B cell (primary cell): ENCODE data around the gene WDR43. TPM values are rescaled to one million over a fixed set of nuclear protein-coding genes. Genes with fewer than 3 reads are reported as not detected.

Experiments used
- ATAC-seq: fragments of 200-7000 bp; cut with Tn5 transposase; one replicate; pipeline ENCODE4 v1.10.0; 2021; ENCODE audit warnings: low read depth, mild to moderate bottlenecking, moderate number of reproducible peaks, moderate library complexity
- CTCF ChIA-PET: fragments of 350-600 bp; sonication (Branson Sonifier 250); formaldehyde crosslinking; loops from one replicate; lab custom pipeline; 2021; ENCODE audit warnings: antibody characterized with exemption, inconsistent platforms; lab: Charles Lee
- POLR2A ChIA-PET: fragments of 350-600 bp; sonication (Branson Sonifier 250); formaldehyde crosslinking; loops from one replicate; lab custom pipeline; 2021; ENCODE audit warnings: antibody characterized with exemption; lab: Charles Lee
- DNase-seq: peaks from one replicate; pipeline ENCODE4 v3.0.0; 2013
- H2AFZ ChIP-seq: 2 replicates; pipeline ENCODE4 v1.6.1; 2012; ENCODE audit warnings: mild to moderate bottlenecking, low read depth, low read length; ENCODE audit not compliant: insufficient read depth, poor library complexity, severe bottlenecking
- H3K27ac ChIP-seq, 2 donors: 1 replicate in 1 of 2; 2 replicates in 1 of 2; pipeline ENCODE4 v1.5.1; 2012 to 2013; ENCODE audit warnings: low read length in 2 of 2, mild to moderate bottlenecking in 2 of 2, moderate library complexity in 1 of 2
- H3K27me3 ChIP-seq, 4 experiments: fragments of 200-600 bp in 1 of 4; sonication (generic) in 1 of 4; replicated peaks in 1 of 4; 1 replicate in 2 of 4; 2 replicates in 2 of 4; pipeline versions ENCODE4 v1.6.1 to v1.7.0; 2013 to 2016; ENCODE audit warnings: low read length in 3 of 4, mild to moderate bottlenecking in 2 of 4, mixed read lengths in 1 of 4, moderate library complexity in 1 of 4; ENCODE audit not compliant: insufficient read depth in 4 of 4, control insufficient read depth in 3 of 4; ENCODE audit errors: control extremely low read depth in 1 of 4
- H3K36me3 ChIP-seq, 2 experiments: replicated peaks in 1 of 2; 1 replicate in 1 of 2; 2 replicates in 1 of 2; pipeline versions ENCODE4 v1.6.1 to v1.7.1; 2013; ENCODE audit warnings: low read length in 1 of 2; ENCODE audit not compliant: insufficient read depth in 2 of 2, control insufficient read depth in 1 of 2; ENCODE audit errors: control extremely low read depth in 1 of 2, extremely low read depth in 1 of 2
- H3K4me1 ChIP-seq, 2 donors: fragments of 200-600 bp in 1 of 2; sonication (generic) in 1 of 2; 1 replicate in 1 of 2; 2 replicates in 1 of 2; pipeline versions ENCODE4 v1.5.1 to v1.6.1; 2013 to 2017; ENCODE audit warnings: low read length in 2 of 2; ENCODE audit not compliant: control insufficient read depth in 2 of 2, insufficient read depth in 2 of 2
- H3K4me2 ChIP-seq: replicated peaks from 2 replicates; pipeline ENCODE3; 2012; ENCODE audit warnings: mild to moderate bottlenecking, low read depth, low read length; ENCODE audit not compliant: poor library complexity, severe bottlenecking
- H3K4me3 ChIP-seq, 5 experiments: fragments of 200-600 bp in 1 of 5; sonication (generic) in 1 of 5; 1 replicate in 3 of 5; 2 replicates in 2 of 5; pipeline versions ENCODE4 v1.5.1 to v1.7.0; 2011 to 2016; ENCODE audit warnings: low read length in 4 of 5, mild to moderate bottlenecking in 4 of 5, low read depth in 2 of 5, control low read depth in 1 of 5, moderate library complexity in 1 of 5; ENCODE audit not compliant: insufficient read depth in 1 of 5; ENCODE audit errors: control extremely low read depth in 1 of 5, extremely low read depth in 1 of 5
- H3K79me2 ChIP-seq: fragments of 200-600 bp; sonication (generic); one replicate; pipeline ENCODE4 v1.6.0; 2016; ENCODE audit warnings: low read length; ENCODE audit not compliant: control insufficient read depth, insufficient read depth
- H3K9ac ChIP-seq: fragments of 200-600 bp; sonication (generic); 2 replicates; pipeline ENCODE4 v1.6.1; 2017; ENCODE audit warnings: mild to moderate bottlenecking, low read length, moderate library complexity
- H3K9me3 ChIP-seq, 3 donors: one replicate each; pipeline versions ENCODE4 v1.6.1 to v1.7.1; 2013; ENCODE audit warnings: low read length in 2 of 3; ENCODE audit not compliant: control insufficient read depth in 2 of 3, insufficient read depth in 1 of 3; ENCODE audit errors: control extremely low read depth in 1 of 3
- H4K20me1 ChIP-seq: 2 replicates; pipeline ENCODE4 v1.6.0; 2012; ENCODE audit warnings: mild to moderate bottlenecking, low read length; ENCODE audit not compliant: insufficient read depth, control insufficient read depth, poor library complexity, severe bottlenecking
- H3K27ac Mint-ChIP-seq: one replicate; pipeline ENCODE4 v1.8.0; 2021; ENCODE audit warnings: mixed read lengths
- H3K27me3 Mint-ChIP-seq: one replicate; pipeline ENCODE4 v1.8.0; 2021; ENCODE audit warnings: mixed read lengths
- H3K4me1 Mint-ChIP-seq: one replicate; pipeline ENCODE4 v1.8.0; 2021; ENCODE audit warnings: mixed read lengths
- H3K4me3 Mint-ChIP-seq: one replicate; pipeline ENCODE4 v1.8.0; 2021; ENCODE audit warnings: mixed read lengths
- H3K9me3 Mint-ChIP-seq: one replicate; pipeline ENCODE4 v1.8.0; 2022; ENCODE audit warnings: mixed read lengths; ENCODE audit not compliant: insufficient read depth
- EZH2 ChIP-seq: IDR thresholded peaks from 2 replicates; pipeline ENCODE4 v1.6.1; 2012; ENCODE audit warnings: borderline replicate concordance, low read depth, mild to moderate bottlenecking, moderate library complexity, low read length; ENCODE audit not compliant: insufficient read depth, poor library complexity, severe bottlenecking
- WGBS: methylation state at CpG from one replicate; pipeline ENCODE4 v1.1.5; 2013; ENCODE audit warnings: missing lambda C conversion rate; ENCODE audit not compliant: insufficient coverage; 5-methylcytosine and 5-hydroxymethylcytosine counted together
- intact Hi-C: fragments of 100-400 bp; cut with micrococcal nuclease; formaldehyde crosslinking; loops from one replicate; pipeline ENCODE4 v1.10.0; 2022
- polyA plus RNA-seq: library from polyadenylated mRNA; depleted of rRNA; stranded (reverse); fragments of >200 nt; gene quantifications from 2 replicates; pipeline ENCODE4 v1.2.3, GENCODE V29; 2012
- total RNA-seq, 2 donors: library from RNA; stranded (reverse); fragments of 120-200 nt in 1 of 2; gene quantifications; 1 replicate in 1 of 2; 2 replicates in 1 of 2; pipeline versions ENCODE4 v1.2.3 to v1.2.4, GENCODE V29; 2013 to 2022
- TF ChIP-seq, protein P1 (sequence below): fragments of 200-600 bp; IDR thresholded peaks from one replicate; pipeline ENCODE4 v1.8.0; 2022; ENCODE audit warnings: antibody characterized with exemption, mild to moderate bottlenecking

WDR43 gene
- total and polyA plus RNA-seq, 2 donors (not counting 1 experiment from before 2014, with no cell fraction given) = 22.5 to 51.0 TPM

- Histone ChIP-seq H3K4me1 (peaks cover 17 to 22% of the 10 kb centered on the region in 2 donors), H2AFZ (no peak overlapping the region), H3K79me2 (peaks cover 75% of the 10 kb centered on the region), H3K4me2 (no peak overlapping the region), H3K36me3 (peaks cover 4 to 24% of the 10 kb centered on the region in 2 experiments), H3K27me3 (no peaks in the 10 kb centered on the region), H3K9ac (no peak overlapping the region), H3K27ac (no peak overlapping the region), H3K9me3 (no peaks in the 10 kb centered on the region), H3K4me3 (no peak overlapping the region), H4K20me1 (peaks cover 78% of the 10 kb centered on the region)
- ATAC-seq (no peak), DNase-seq (no peak)
- no peak for TF ChIP-seq EZH2
- TF ChIP-seq, protein P1, sequence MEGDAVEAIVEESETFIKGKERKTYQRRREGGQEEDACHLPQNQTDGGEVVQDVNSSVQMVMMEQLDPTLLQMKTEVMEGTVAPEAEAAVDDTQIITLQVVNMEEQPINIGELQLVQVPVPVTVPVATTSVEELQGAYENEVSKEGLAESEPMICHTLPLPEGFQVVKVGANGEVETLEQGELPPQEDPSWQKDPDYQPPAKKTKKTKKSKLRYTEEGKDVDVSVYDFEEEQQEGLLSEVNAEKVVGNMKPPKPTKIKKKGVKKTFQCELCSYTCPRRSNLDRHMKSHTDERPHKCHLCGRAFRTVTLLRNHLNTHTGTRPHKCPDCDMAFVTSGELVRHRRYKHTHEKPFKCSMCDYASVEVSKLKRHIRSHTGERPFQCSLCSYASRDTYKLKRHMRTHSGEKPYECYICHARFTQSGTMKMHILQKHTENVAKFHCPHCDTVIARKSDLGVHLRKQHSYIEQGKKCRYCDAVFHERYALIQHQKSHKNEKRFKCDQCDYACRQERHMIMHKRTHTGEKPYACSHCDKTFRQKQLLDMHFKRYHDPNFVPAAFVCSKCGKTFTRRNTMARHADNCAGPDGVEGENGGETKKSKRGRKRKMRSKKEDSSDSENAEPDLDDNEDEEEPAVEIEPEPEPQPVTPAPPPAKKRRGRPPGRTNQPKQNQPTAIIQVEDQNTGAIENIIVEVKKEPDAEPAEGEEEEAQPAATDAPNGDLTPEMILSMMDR = no peak
- ChIA-PET CTCF (no interaction called here), POLR2A (no interaction called here)
- intact Hi-C loops = no loop called here
- H3K9me3 Mint-ChIP-seq = no peaks in the 10 kb centered on the region
- WGBS = 83% methylated on average over 2 of the region's 2 CpGs
- H3K4me3 Mint-ChIP-seq = no peak overlapping the region
- no peaks in the 10 kb centered on the region for H3K27me3 Mint-ChIP-seq
- H3K4me1 Mint-ChIP-seq = peaks cover 51% of the 10 kb centered on the region
- H3K27ac Mint-ChIP-seq = no peak overlapping the region
Observed at GRCh38 chr2:28901202-28901601, 6.7 kb downstream of the WDR43 start.

GRCh38 chr2:28901841-28902240 lies 7.4 kb downstream of the WDR43 start:
- no peak for DNase-seq
- H2AFZ ChIP-seq = no peak overlapping the region
- WGBS = no CpG with 5 or more reads among the region's 1 CpG
- H3K4me1 ChIP-seq = peaks cover 12 to 16% of the 10 kb centered on the region in 2 donors
- TF ChIP-seq, protein P1 = no peak
- no peak for TF ChIP-seq EZH2
- ChIA-PET CTCF (no interaction called here), POLR2A (interaction anchor here (0.7 kb wide), 1 partner anchor 1386 kb away, joined by 3 read pairs; no protein-coding TSS in a partner anchor)
- H3K9ac ChIP-seq = no peak overlapping the region
- Mint-ChIP-seq H3K27ac (no peak overlapping the region), H3K27me3 (no peaks in the 10 kb centered on the region), H3K4me3 (no peak overlapping the region), H3K4me1 (peaks cover 46% of the 10 kb centered on the region), H3K9me3 (no peaks in the 10 kb centered on the region)
- peaks cover 4 to 31% of the 10 kb centered on the region in 2 experiments for H3K36me3 ChIP-seq
- H3K4me2 ChIP-seq = no peak overlapping the region
- intact Hi-C loops = no loop called here
- ATAC-seq = no peak
- no peaks in the 10 kb centered on the region for H3K27me3 ChIP-seq
- peaks cover 81% of the 10 kb centered on the region for H4K20me1 ChIP-seq
- no peaks in the 10 kb centered on the region for H3K9me3 ChIP-seq
- H3K27ac ChIP-seq = no peak overlapping the region
- no peak overlapping the region for H3K4me3 ChIP-seq
- H3K79me2 ChIP-seq = peaks cover 75% of the 10 kb centered on the region
